Activated CD8-positive, alpha-beta memory T cell treated with anti-CD3 and anti-CD28 coated beads for 24 hours (primary cell): ENCODE results near the gene SH3BGR.

Experiments
- DNase-seq: peaks from one replicate; pipeline ENCODE4 v3.0.0-alpha.2; 2020

SH3BGR gene

GRCh38 chr21:39555911-39556590, 104.3 kb downstream of the SH3BGR start:
- no peak for DNase-seq

GRCh38 chr21:39559511-39559910, 107.7 kb downstream of the SH3BGR start:
- DNase-seq = no peak

GRCh38 chr21:39561140-39561539, 109.4 kb downstream of the SH3BGR start:
- no peak for DNase-seq

GRCh38 chr21:39562791-39563770, 111.3 kb downstream of the SH3BGR start:
- no peak for DNase-seq

- no peak for DNase-seq
Observed at GRCh38 chr21:39564200-39564599, 112.4 kb downstream of the SH3BGR start.
